OCI-LY7 (cell line): ENCODE measurements around the gene MAP1S. TPM values are rescaled to one million over a fixed set of nuclear protein-coding genes. Genes with fewer than 3 reads are reported as not detected.

Experiments
- BruUV-seq: library from RNA; stranded (reverse); fragments of 400-500 nt; replicated peaks from 2 replicates; lab custom pipeline; 2021; lab: Mats Ljungman, UMichigan
- CTCF ChIA-PET: fragments of 300-600 bp; sonication (Branson Sonifier 250); formaldehyde crosslinking; loops from one replicate; lab custom pipeline; 2022; ENCODE audit warnings: antibody characterized with exemption; ENCODE audit not compliant: unreplicated experiment; lab: Charles Lee
- POLR2A ChIA-PET: fragments of 300-600 bp; sonication (Branson Sonifier 250); formaldehyde crosslinking; loops from one replicate; lab custom pipeline; 2022; ENCODE audit warnings: antibody characterized with exemption; lab: Charles Lee
- DNase-seq: peaks from one replicate; pipeline ENCODE4 v3.0.0-alpha.2; 2015; ENCODE audit warnings: low spot score
- H2AFZ ChIP-seq: fragments of 200-600 bp; sonication (generic), shearing (Covaris generic); 2 replicates; pipeline ENCODE4 v1.6.1; 2014; ENCODE audit warnings: mild to moderate bottlenecking, antibody characterized with exemption, low read length, moderate library complexity
- H3K27ac ChIP-seq: fragments of 200-600 bp; sonication (generic); 2 replicates; pipeline ENCODE4 v1.5.1; 2014; ENCODE audit warnings: mixed run types, low read depth, mild to moderate bottlenecking, moderate library complexity, low read length, inconsistent platforms; ENCODE audit not compliant: poor library complexity, severe bottlenecking
- H3K36me3 ChIP-seq: fragments of 200-600 bp; sonication (generic); 2 replicates; pipeline ENCODE4 v1.6.1; 2014; ENCODE audit warnings: mild to moderate bottlenecking, antibody characterized with exemption, low read length, moderate library complexity, mixed read lengths; ENCODE audit not compliant: insufficient read depth
- H3K4me1 ChIP-seq: fragments of 200-600 bp; sonication (generic); 2 replicates; pipeline ENCODE4 v1.5.1; 2014; ENCODE audit warnings: mild to moderate bottlenecking, low read length; ENCODE audit not compliant: insufficient read depth, poor library complexity, severe bottlenecking
- H3K4me2 ChIP-seq: fragments of 200-600 bp; sonication (generic); 2 replicates; pipeline ENCODE4 v1.6.1; 2014; ENCODE audit warnings: mild to moderate bottlenecking, low read length
- H3K4me3 ChIP-seq: fragments of 200-600 bp; sonication (generic); 2 replicates; pipeline ENCODE4 v1.5.1; 2014; ENCODE audit warnings: mild to moderate bottlenecking, low read depth, low read length; ENCODE audit not compliant: poor library complexity, severe bottlenecking
- H3K79me2 ChIP-seq: fragments of 200-600 bp; sonication (generic); 2 replicates; pipeline ENCODE4 v1.6.1; 2016; ENCODE audit warnings: low read depth, mild to moderate bottlenecking, low read length, moderate library complexity, mixed read lengths; ENCODE audit not compliant: insufficient read depth
- H3K9me2 ChIP-seq: fragments of 200-600 bp; sonication (generic); 2 replicates; pipeline ENCODE4 v1.6.1; 2016; ENCODE audit warnings: mild to moderate bottlenecking, low read length, mixed read lengths; ENCODE audit not compliant: insufficient read depth
- H3K9me3 ChIP-seq: fragments of 200-600 bp; sonication (generic); 2 replicates; pipeline ENCODE4 v1.6.1; 2014; ENCODE audit warnings: mild to moderate bottlenecking, mixed run types, low read length, mixed read lengths
- H4K20me1 ChIP-seq: fragments of 200-600 bp; sonication (generic); 2 replicates; pipeline ENCODE4 v1.6.1; 2014; ENCODE audit warnings: mild to moderate bottlenecking, antibody characterized with exemption, low read length, moderate library complexity, mixed read lengths; ENCODE audit not compliant: insufficient read depth
- EZH2phosphoT487 ChIP-seq: fragments of 200-600 bp; sonication (generic); IDR thresholded peaks from 2 replicates; pipeline ENCODE4 v1.6.1; 2018; ENCODE audit warnings: low read depth, borderline replicate concordance, mild to moderate bottlenecking, mixed run types, antibody characterized with exemption, low read length, moderate library complexity, mixed read lengths
- intact Hi-C: fragments of 100-400 bp; cut with micrococcal nuclease; formaldehyde crosslinking; loops from one replicate; pipeline ENCODE4 v1.10.0; 2022; ENCODE audit not compliant: unreplicated experiment
- total RNA-seq, 2 experiments: library from RNA; depleted of rRNA in 1 of 2; stranded (reverse); fragments of >200 nt in 1 of 2; shearing (Covaris generic) in 1 of 2; gene quantifications; 2 replicates each; pipeline ENCODE4 v1.2.3, GENCODE V29; 2014 to 2022
- TF ChIP-seq, protein P1 (sequence below): fragments of 200-600 bp; sonication (generic); conservative IDR thresholded peaks from 2 replicates; pipeline ENCODE4 v1.5.1; 2014; ENCODE audit warnings: mild to moderate bottlenecking, antibody characterized with exemption, low read length, moderate library complexity, mixed read lengths

Gene MAP1S
- total RNA-seq, 2 experiments from 2014 or later = 31.6 to 53.1 TPM

DNA sequence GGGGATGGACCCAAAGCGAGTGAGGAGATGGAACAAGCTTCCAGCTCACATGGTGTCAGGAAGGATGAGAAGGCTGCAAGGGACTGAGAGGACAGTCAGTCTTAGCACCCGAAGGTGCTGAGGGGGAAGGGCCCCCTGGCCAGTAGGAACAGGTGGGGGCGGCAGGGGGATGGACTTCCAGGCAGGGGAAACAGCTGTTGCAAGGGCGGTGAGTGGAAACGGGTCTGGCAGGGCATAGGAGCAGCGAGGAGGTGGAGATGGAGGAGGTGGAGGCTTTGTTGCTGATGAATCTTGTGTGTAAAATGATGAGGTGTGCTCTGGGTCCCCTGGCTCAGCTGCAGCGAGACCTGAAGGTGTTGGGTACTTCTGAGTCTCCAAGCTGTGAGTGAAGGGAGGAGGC, 1.2 kb downstream of the MAP1S start:
- no peak overlapping the region for H2AFZ ChIP-seq
- peak overlapping the region; percentile 95 for H3K4me3 ChIP-seq
- ChIA-PET POLR2A (interaction anchor here (0.6 to 2.1 kb wide), 4 partner anchors 15 to 30 kb away, joined by 3 to 8 read pairs (median 5); partner anchors contain the start of gene FCHO1), CTCF (interaction anchor here (1.0 to 1.4 kb wide), 2 partner anchors 33 to 46 kb away, joined by 3 to 8 read pairs; no protein-coding TSS in a partner anchor)
- peaks cover 33% of the 10 kb centered on the region for H3K4me1 ChIP-seq
- no peak overlapping the region for H3K27ac ChIP-seq
- intact Hi-C loops = no loop called here
- peaks cover 32% of the 10 kb centered on the region; the same call in 1 of the 2 replicates for H3K36me3 ChIP-seq
- H3K9me3 ChIP-seq = no peaks in the 10 kb centered on the region
- BruUV-seq = no TSS peak
- H3K9me2 ChIP-seq = no peaks in the 10 kb centered on the region
- peaks cover 17% of the 10 kb centered on the region for H3K79me2 ChIP-seq
- peak overlapping the region; percentile 99 for H3K4me2 ChIP-seq
- DNase-seq = no peak
- H4K20me1 ChIP-seq = peaks cover 5% of the 10 kb centered on the region; the same call in 1 of the 2 replicates
- TF ChIP-seq, protein P1, sequence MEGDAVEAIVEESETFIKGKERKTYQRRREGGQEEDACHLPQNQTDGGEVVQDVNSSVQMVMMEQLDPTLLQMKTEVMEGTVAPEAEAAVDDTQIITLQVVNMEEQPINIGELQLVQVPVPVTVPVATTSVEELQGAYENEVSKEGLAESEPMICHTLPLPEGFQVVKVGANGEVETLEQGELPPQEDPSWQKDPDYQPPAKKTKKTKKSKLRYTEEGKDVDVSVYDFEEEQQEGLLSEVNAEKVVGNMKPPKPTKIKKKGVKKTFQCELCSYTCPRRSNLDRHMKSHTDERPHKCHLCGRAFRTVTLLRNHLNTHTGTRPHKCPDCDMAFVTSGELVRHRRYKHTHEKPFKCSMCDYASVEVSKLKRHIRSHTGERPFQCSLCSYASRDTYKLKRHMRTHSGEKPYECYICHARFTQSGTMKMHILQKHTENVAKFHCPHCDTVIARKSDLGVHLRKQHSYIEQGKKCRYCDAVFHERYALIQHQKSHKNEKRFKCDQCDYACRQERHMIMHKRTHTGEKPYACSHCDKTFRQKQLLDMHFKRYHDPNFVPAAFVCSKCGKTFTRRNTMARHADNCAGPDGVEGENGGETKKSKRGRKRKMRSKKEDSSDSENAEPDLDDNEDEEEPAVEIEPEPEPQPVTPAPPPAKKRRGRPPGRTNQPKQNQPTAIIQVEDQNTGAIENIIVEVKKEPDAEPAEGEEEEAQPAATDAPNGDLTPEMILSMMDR = no peak
- no peak for TF ChIP-seq EZH2phosphoT487

GRCh38 chr19:17721111-17721628, 1.9 kb downstream of the MAP1S start:
- Histone ChIP-seq H3K4me1 (peaks cover 33% of the 10 kb centered on the region), H3K4me2 (peak overlapping the region; percentile 99), H4K20me1 (peaks cover 5% of the 10 kb centered on the region; the same call in 1 of the 2 replicates), H3K79me2 (peaks cover 17% of the 10 kb centered on the region), H2AFZ (no peak overlapping the region), H3K9me2 (no peaks in the 10 kb centered on the region), H3K4me3 (peak overlapping the region; percentile 95), H3K36me3 (peaks cover 38% of the 10 kb centered on the region; the same call in 1 of the 2 replicates), H3K27ac (no peak overlapping the region), H3K9me3 (no peaks in the 10 kb centered on the region)
- TF ChIP-seq EZH2phosphoT487 = no peak
- TF ChIP-seq, protein P1 = no peak
- ChIA-PET CTCF (interaction anchor here (1.0 to 1.4 kb wide), 2 partner anchors 33 to 45 kb away, joined by 3 to 8 read pairs; no protein-coding TSS in a partner anchor), POLR2A (interaction anchor here (0.6 to 1.2 kb wide), 2 partner anchors 14 to 16 kb away, joined by 3 to 4 read pairs; no protein-coding TSS in a partner anchor)
- no TSS peak for BruUV-seq
- no peak for DNase-seq
- intact Hi-C loops = no loop called here

- no peaks in the 10 kb centered on the region for H3K9me3 ChIP-seq
- H3K79me2 ChIP-seq = peaks cover 17% of the 10 kb centered on the region
- H3K4me2 ChIP-seq = peak overlapping the region; percentile 99; the same call in 1 of the 2 replicates
- peaks cover 33% of the 10 kb centered on the region for H3K4me1 ChIP-seq
- CTCF ChIA-PET = interaction anchor here (1.4 to 1.6 kb wide), 2 partner anchors 33 to 45 kb away, joined by 5 to 8 read pairs; no protein-coding TSS in a partner anchor
- intact Hi-C loops = no loop called here
- peaks cover 45% of the 10 kb centered on the region for H3K36me3 ChIP-seq
- POLR2A ChIA-PET = interaction anchor here (1.1 kb wide), 1 partner anchor 17 kb away, joined by 3 read pairs; no protein-coding TSS in a partner anchor
- H2AFZ ChIP-seq = no peak overlapping the region
- no peak for TF ChIP-seq EZH2phosphoT487
- TF ChIP-seq, protein P1 = no peak
- no peak overlapping the region for H3K27ac ChIP-seq
- no TSS peak for BruUV-seq
- peaks cover 5% of the 10 kb centered on the region; the same call in 1 of the 2 replicates for H4K20me1 ChIP-seq
- H3K4me3 ChIP-seq = no peak overlapping the region
- H3K9me2 ChIP-seq = no peaks in the 10 kb centered on the region
- no peak for DNase-seq
Observed at GRCh38 chr19:17721821-17722220, 2.5 kb downstream of the MAP1S start.
